Tibial artery (tissue), 4 donors: Measurements from ENCODE around the gene TNS1.

Source experiments
- DNase-seq, 2 donors: peaks; one replicate each; pipeline ENCODE4 v3.0.0-alpha.2; 2019
- H3K27ac ChIP-seq, 2 donors: fragments of 200-600 bp; sonication (generic) in 1 of 2; 1 replicate in 1 of 2; 2 replicates in 1 of 2; pipeline ENCODE4 v1.5.1; 2018 to 2019; ENCODE audit warnings: mild to moderate bottlenecking in 1 of 2
- H3K27me3 ChIP-seq, 2 donors: fragments of 200-600 bp; sonication (generic) in 1 of 2; one replicate each; pipeline versions ENCODE4 v1.5.1 to v1.6.0; 2016 to 2019
- H3K36me3 ChIP-seq, 3 donors: fragments of 200-600 bp; sonication (generic) in 2 of 3; one replicate each; pipeline ENCODE4 v1.5.1; 2016 to 2019; ENCODE audit warnings: mild to moderate bottlenecking in 2 of 3
- H3K4me1 ChIP-seq, 4 donors: fragments of 200-600 bp; sonication (generic) in 2 of 4; 1 replicate in 3 of 4; 2 replicates in 1 of 4; pipeline ENCODE4 v1.5.1; 2016 to 2019
- H3K4me3 ChIP-seq, 2 donors: fragments of 200-600 bp; sonication (generic) in 1 of 2; 1 replicate in 1 of 2; 2 replicates in 1 of 2; pipeline ENCODE4 v1.5.1; 2018 to 2019; ENCODE audit warnings: mild to moderate bottlenecking in 2 of 2
- H3K9me3 ChIP-seq, 3 donors: fragments of 200-600 bp; sonication (generic) in 1 of 3; one replicate each; pipeline ENCODE4 v1.5.1; 2016 to 2019
- intact Hi-C: fragments of 100-400 bp; cut with DNase I; formaldehyde crosslinking; loops from one replicate; pipeline ENCODE4 v1.15.0; 2023; ENCODE audit warnings: low total_unique reads
- TF ChIP-seq, protein P1 (sequence below), 2 experiments: fragments of 200-600 bp in 1 of 2; fragments of 450-650 bp in 1 of 2; IDR thresholded peaks; one replicate each; pipeline ENCODE4 v1.5.1; 2017 to 2019; ENCODE audit warnings: antibody characterized with exemption in 2 of 2, mild to moderate bottlenecking in 1 of 2, moderate library complexity in 1 of 2

TNS1 gene

DNA sequence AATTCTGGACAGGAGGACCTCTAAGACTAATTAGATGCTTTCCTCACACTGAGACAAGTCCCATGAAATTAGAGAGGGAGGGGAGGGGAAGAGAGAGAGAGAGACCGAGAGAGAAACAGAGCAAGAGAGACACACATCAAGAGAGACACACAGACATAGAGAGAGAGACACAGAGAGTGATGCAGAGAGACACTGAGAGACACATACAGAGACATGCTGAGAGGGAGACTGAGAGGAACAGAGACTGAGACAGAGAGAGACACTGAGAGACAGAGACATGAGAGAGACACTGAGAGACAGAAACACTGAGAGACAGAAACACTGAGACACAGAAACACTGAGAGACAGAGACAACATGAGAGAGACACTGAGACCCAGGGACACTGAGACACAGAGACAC, 250.8 kb downstream of the TNS1 start:
- Histone ChIP-seq H3K36me3 (peaks cover 3 to 6% (median 6%) of the 10 kb centered on the region in 3 donors), H3K27ac (peak overlapping the region in 1 of 2 donors; percentile 61), H3K4me1 (peaks cover 0 to 93% (median 48%) of the 10 kb centered on the region in 4 donors), H3K27me3 (no peaks in the 10 kb centered on the region), H3K9me3 (no peaks in the 10 kb centered on the region), H3K4me3 (no peak overlapping the region)
- DNase-seq, result no peak
- TF ChIP-seq, protein P1, sequence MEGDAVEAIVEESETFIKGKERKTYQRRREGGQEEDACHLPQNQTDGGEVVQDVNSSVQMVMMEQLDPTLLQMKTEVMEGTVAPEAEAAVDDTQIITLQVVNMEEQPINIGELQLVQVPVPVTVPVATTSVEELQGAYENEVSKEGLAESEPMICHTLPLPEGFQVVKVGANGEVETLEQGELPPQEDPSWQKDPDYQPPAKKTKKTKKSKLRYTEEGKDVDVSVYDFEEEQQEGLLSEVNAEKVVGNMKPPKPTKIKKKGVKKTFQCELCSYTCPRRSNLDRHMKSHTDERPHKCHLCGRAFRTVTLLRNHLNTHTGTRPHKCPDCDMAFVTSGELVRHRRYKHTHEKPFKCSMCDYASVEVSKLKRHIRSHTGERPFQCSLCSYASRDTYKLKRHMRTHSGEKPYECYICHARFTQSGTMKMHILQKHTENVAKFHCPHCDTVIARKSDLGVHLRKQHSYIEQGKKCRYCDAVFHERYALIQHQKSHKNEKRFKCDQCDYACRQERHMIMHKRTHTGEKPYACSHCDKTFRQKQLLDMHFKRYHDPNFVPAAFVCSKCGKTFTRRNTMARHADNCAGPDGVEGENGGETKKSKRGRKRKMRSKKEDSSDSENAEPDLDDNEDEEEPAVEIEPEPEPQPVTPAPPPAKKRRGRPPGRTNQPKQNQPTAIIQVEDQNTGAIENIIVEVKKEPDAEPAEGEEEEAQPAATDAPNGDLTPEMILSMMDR (IDR thresholded peaks at IDR 0.05), result no peak
- intact Hi-C loops, result no loop called here

DNA sequence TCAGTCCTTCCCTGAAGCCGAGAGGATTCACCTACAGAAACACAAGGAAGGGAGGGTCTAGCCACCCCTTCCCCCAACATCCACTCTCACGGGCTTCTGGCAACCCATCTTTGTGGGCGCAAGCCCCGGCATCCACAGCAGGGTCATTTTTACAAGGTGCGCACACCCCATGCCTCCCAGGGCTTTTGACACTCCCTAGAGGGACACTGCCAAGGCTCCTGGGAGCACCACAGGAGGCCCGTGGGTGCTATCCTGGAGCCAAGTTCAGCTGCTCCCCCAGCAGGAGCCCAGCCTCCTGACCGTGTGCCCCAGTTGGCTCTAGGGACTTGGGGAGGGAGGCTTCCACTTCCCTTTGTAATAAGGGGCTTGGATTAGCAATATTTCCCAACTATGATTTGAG, 251.6 kb downstream of the TNS1 start:
- no peaks in the 10 kb centered on the region for H3K27me3 ChIP-seq
- H3K36me3 ChIP-seq, result peaks cover 6 to 10% (median 6%) of the 10 kb centered on the region in 3 donors
- DNase-seq, result no peak
- no peak overlapping the region for H3K4me3 ChIP-seq
- H3K4me1 ChIP-seq, result peaks cover 0 to 87% (median 41%) of the 10 kb centered on the region in 4 donors
- H3K27ac ChIP-seq, result peak overlapping the region in 1 of 2 donors; percentile 61
- H3K9me3 ChIP-seq, result no peaks in the 10 kb centered on the region
- intact Hi-C loops, result no loop called here
- TF ChIP-seq, protein P1 (IDR thresholded peaks at IDR 0.05), result no peak
